HEK293 (cell line): Measurements from ENCODE around the gene TRMT1.

Experiments used
- EGR2 ChIP-seq: fragments of 450-650 bp; formaldehyde crosslinking; IDR thresholded peaks from 2 replicates; pipeline ENCODE4 v1.5.1; 2016; ENCODE audit warnings: low read depth, missing biosample characterization, missing genetic modification characterization
- KLF7 ChIP-seq: fragments of 450-650 bp; formaldehyde crosslinking; IDR thresholded peaks from 2 replicates; pipeline ENCODE4 v1.5.1; 2016; ENCODE audit warnings: missing biosample characterization, missing genetic modification characterization, borderline replicate concordance
- PBX3 ChIP-seq: sonication (generic); formaldehyde crosslinking; IDR thresholded peaks from 2 replicates; pipeline ENCODE4 v1.8.1; 2022; ENCODE audit warnings: mild to moderate bottlenecking, moderate library complexity, missing genetic modification reagents
- REST ChIP-seq: fragments of 450-650 bp; formaldehyde crosslinking; IDR thresholded peaks from 2 replicates; pipeline ENCODE4 v1.5.1; 2016; ENCODE audit warnings: missing biosample characterization, missing genetic modification characterization
- SALL2 ChIP-seq: fragments of 450-650 bp; formaldehyde crosslinking; IDR thresholded peaks from 2 replicates; pipeline ENCODE4 v1.5.0; 2017; ENCODE audit warnings: missing biosample characterization, mild to moderate bottlenecking, missing genetic modification characterization, borderline replicate concordance
- SCRT2 ChIP-seq: fragments of 450-650 bp; formaldehyde crosslinking; IDR thresholded peaks from 2 replicates; pipeline ENCODE4 v1.5.1; 2016; ENCODE audit warnings: missing biosample characterization, missing genetic modification characterization
- SETDB1 ChIP-seq: IDR thresholded peaks from one replicate; pipeline ENCODE4 v1.6.1; 2017; ENCODE audit warnings: mild to moderate bottlenecking, low read length, moderate library complexity, mixed read lengths; ENCODE audit not compliant: insufficient read length
- TRIM28 ChIP-seq: IDR thresholded peaks from 2 replicates; pipeline ENCODE4 v1.6.1; 2011; ENCODE audit warnings: low read length, control low read depth, borderline replicate concordance
- ZBTB17 ChIP-seq: fragments of 450-650 bp; formaldehyde crosslinking; IDR thresholded peaks from 2 replicates; pipeline ENCODE4 v1.5.1; 2016; ENCODE audit warnings: missing biosample characterization, missing genetic modification characterization
- ZBTB21 ChIP-seq: fragments of 450-650 bp; formaldehyde crosslinking; IDR thresholded peaks from 2 replicates; pipeline ENCODE4 v1.5.1; 2017; ENCODE audit warnings: missing biosample characterization, missing genetic modification characterization
- ZBTB7A ChIP-seq: fragments of 450-650 bp; formaldehyde crosslinking; IDR thresholded peaks from 2 replicates; pipeline ENCODE4 v1.5.1; 2016; ENCODE audit warnings: low read depth, missing biosample characterization, missing genetic modification characterization
- ZBTB8A ChIP-seq: fragments of 450-650 bp; formaldehyde crosslinking; IDR thresholded peaks from 2 replicates; pipeline ENCODE4 v1.5.1; 2016; ENCODE audit warnings: missing biosample characterization, missing genetic modification characterization
- ZFP37 ChIP-seq: fragments of 450-650 bp; formaldehyde crosslinking; IDR thresholded peaks from 2 replicates; pipeline ENCODE4 v1.5.1; 2016; ENCODE audit warnings: missing biosample characterization, missing genetic modification characterization
- ZFP69B ChIP-seq: fragments of 450-650 bp; formaldehyde crosslinking; IDR thresholded peaks from 2 replicates; pipeline ENCODE4 v1.5.1; 2016; ENCODE audit warnings: missing biosample characterization, missing genetic modification characterization
- ZNF23 ChIP-seq: fragments of 450-650 bp; formaldehyde crosslinking; IDR thresholded peaks from 2 replicates; pipeline ENCODE4 v1.5.1; 2016; ENCODE audit warnings: missing biosample characterization, missing genetic modification characterization, borderline replicate concordance
- ZNF248 ChIP-seq: fragments of 450-650 bp; formaldehyde crosslinking; IDR thresholded peaks from 2 replicates; pipeline ENCODE4 v1.5.1; 2017; ENCODE audit warnings: missing biosample characterization, missing genetic modification characterization
- ZNF274 ChIP-seq, 2 experiments: fragments of 200-500 bp in 1 of 2; fragments of 450-650 bp in 1 of 2; sonication (Bioruptor generic) in 1 of 2; formaldehyde crosslinking in 1 of 2; IDR thresholded peaks; 2 replicates each; pipeline versions ENCODE4 v1.5.1 to v1.6.1; 2014 to 2016; ENCODE audit warnings: borderline replicate concordance in 1 of 2, inconsistent platforms in 1 of 2, low read length in 1 of 2, missing biosample characterization in 1 of 2, missing genetic modification characterization in 1 of 2
- ZNF391 ChIP-seq: fragments of 450-650 bp; formaldehyde crosslinking; IDR thresholded peaks from 2 replicates; pipeline ENCODE4 v1.5.1; 2016; ENCODE audit warnings: low read depth, missing biosample characterization, missing genetic modification characterization, borderline replicate concordance
- ZNF549 ChIP-seq: fragments of 450-650 bp; IDR thresholded peaks from 2 replicates; pipeline ENCODE4 v1.5.1; 2018; ENCODE audit warnings: missing biosample characterization, missing genetic modification characterization, mild to moderate bottlenecking, inconsistent platforms, moderate library complexity
- ZNF561 ChIP-seq: fragments of 450-650 bp; IDR thresholded peaks from 2 replicates; pipeline ENCODE4 v1.5.1; 2018; ENCODE audit warnings: missing biosample characterization, missing genetic modification characterization, borderline replicate concordance
- ZNF623 ChIP-seq: fragments of 450-650 bp; formaldehyde crosslinking; IDR thresholded peaks from 2 replicates; pipeline ENCODE4 v1.5.1; 2016; ENCODE audit warnings: missing biosample characterization, missing genetic modification characterization
- ZNF785 ChIP-seq: fragments of 450-650 bp; formaldehyde crosslinking; IDR thresholded peaks from 2 replicates; pipeline ENCODE4 v1.5.1; 2016; ENCODE audit warnings: missing biosample characterization, missing genetic modification characterization
- TF ChIP-seq, protein P1 (sequence below): fragments of 450-650 bp; formaldehyde crosslinking; IDR thresholded peaks from 2 replicates; pipeline ENCODE4 v1.5.1; 2016; ENCODE audit warnings: missing biosample characterization, missing genetic modification characterization
- TF ChIP-seq, protein P2 (sequence below): fragments of 450-650 bp; formaldehyde crosslinking; IDR thresholded peaks from 2 replicates; pipeline ENCODE4 v1.5.1; 2016; ENCODE audit warnings: missing biosample characterization, missing genetic modification characterization
- TF ChIP-seq, protein P3 (sequence below): fragments of 450-650 bp; formaldehyde crosslinking; IDR thresholded peaks from 2 replicates; pipeline ENCODE4 v1.5.1; 2017; ENCODE audit warnings: missing biosample characterization, missing genetic modification characterization

Gene TRMT1

DNA sequence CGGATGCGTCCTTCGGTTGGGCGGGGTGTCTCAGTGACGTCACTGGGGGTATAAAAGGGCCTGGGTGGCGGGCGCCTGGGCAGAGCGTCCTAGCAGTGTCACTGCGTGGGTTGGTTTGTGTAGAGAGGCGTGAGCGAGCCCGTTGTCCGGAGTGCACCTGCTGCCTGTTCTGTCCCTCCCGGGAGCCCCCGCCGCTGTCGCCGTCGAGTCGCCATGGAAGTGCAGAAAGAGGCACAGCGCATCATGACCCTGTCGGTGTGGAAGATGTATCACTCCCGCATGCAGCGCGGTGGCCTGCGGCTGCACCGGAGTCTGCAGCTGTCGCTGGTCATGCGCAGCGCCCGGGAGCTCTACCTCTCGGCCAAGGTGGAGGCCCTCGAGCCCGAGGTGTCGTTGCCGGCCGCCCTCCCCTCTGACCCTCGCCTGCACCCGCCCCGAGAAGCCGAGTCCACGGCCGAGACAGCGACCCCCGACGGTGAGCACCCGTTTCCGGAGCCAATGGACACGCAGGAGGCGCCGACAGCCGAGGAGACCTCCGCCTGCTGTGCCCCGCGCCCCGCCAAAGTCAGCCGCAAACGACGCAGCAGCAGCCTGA lies 36.5 kb upstream of the TRMT1 start (continued):
- no peak for TF ChIP-seq ZNF274 (IDR thresholded peaks at IDR 0.05; ENCODE audit: low read length)
- no peak for TF ChIP-seq ZNF274 (tag by site-specific recombination; IDR thresholded peaks at IDR 0.05; ENCODE audit: borderline replicate concordance)
- peak; percentile 53 for TF ChIP-seq ZBTB8A (tag by site-specific recombination)
- no peak for TF ChIP-seq ZNF549 (tag by site-specific recombination)
- peak; percentile 56; the same call in 1 of the 2 replicates for TF ChIP-seq ZBTB17 (tag by site-specific recombination)
- peak; percentile 92 for TF ChIP-seq SCRT2 (tag by site-specific recombination)
- no peak for TF ChIP-seq TRIM28
- TF ChIP-seq ZFP69B (tag by site-specific recombination): peak; percentile 78; the same call in 1 of the 2 replicates
- TF ChIP-seq ZNF785: peak; percentile 84; the same call in 1 of the 2 replicates
- TF ChIP-seq ZNF561 (tag by site-specific recombination): no peak; the same call in none of the 2 replicates
- TF ChIP-seq KLF7 (tag by site-specific recombination): peak; percentile 83; the same call in 1 of the 2 replicates
- TF ChIP-seq SALL2 (tag by site-specific recombination): peak; percentile 57; the same call in 1 of the 2 replicates
- peak; percentile 47; the same call in 1 of the 2 replicates for TF ChIP-seq REST (tag by site-specific recombination)
- peak; percentile 97 for TF ChIP-seq ZFP37 (tag by site-specific recombination)
- TF ChIP-seq, protein P1, sequence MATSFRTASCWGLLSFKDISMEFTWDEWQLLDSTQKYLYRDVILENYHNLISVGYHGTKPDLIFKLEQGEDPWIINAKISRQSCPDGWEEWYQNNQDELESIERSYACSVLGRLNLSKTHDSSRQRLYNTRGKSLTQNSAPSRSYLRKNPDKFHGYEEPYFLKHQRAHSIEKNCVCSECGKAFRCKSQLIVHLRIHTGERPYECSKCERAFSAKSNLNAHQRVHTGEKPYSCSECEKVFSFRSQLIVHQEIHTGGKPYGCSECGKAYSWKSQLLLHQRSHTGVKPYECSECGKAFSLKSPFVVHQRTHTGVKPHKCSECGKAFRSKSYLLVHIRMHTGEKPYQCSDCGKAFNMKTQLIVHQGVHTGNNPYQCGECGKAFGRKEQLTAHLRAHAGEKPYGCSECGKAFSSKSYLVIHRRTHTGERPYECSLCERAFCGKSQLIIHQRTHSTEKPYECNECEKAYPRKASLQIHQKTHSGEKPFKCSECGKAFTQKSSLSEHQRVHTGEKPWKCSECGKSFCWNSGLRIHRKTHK: no peak
- TF ChIP-seq ZNF23: no peak
- TF ChIP-seq SETDB1: no peak
- TF ChIP-seq PBX3 (CRISPR knock-in tag): no peak
- peak; percentile 92; the same call in 1 of the 2 replicates for TF ChIP-seq ZNF391 (tag by site-specific recombination)
- TF ChIP-seq ZNF248 (tag by site-specific recombination): 0 out of 2 replicates have a peak, but pooled peaks have one; percentile 66
- TF ChIP-seq EGR2 (tag by site-specific recombination): peak; percentile 79
- peak; percentile 49 for TF ChIP-seq ZNF623 (tag by site-specific recombination)
- TF ChIP-seq, protein P2, sequence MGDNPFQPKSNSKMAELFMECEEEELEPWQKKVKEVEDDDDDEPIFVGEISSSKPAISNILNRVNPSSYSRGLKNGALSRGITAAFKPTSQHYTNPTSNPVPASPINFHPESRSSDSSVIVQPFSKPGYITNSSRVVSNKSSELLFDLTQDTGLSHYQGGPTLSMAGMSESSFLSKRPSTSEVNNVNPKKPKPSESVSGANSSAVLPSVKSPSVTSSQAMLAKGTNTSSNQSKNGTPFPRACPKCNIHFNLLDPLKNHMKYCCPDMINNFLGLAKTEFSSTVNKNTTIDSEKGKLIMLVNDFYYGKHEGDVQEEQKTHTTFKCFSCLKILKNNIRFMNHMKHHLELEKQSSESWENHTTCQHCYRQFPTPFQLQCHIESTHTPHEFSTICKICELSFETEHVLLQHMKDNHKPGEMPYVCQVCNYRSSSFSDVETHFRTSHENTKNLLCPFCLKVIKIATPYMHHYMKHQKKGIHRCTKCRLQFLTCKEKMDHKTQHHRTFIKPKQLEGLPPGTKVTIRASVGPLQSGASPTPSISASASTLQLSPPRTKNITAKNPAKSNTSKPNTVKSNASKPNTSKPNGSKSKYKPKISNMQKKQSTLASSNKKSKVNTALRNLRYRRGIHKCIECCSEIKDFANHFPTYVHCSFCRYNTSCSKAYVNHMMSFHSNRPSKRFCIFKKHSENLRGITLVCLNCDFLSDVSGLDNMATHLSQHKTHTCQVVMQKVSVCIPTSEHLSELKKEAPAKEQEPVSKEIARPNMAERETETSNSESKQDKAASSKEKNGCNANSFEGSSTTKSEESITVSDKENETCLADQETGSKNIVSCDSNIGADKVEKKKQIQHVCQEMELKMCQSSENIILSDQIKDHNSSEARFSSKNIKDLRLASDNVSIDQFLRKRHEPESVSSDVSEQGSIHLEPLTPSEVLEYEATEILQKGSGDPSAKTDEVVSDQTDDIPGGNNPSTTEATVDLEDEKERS: peak; percentile 55; the same call in 1 of the 2 replicates
- peak; percentile 78 for TF ChIP-seq ZBTB7A
- peak; percentile 94 for TF ChIP-seq ZBTB21 (tag by site-specific recombination)
- TF ChIP-seq, protein P3, sequence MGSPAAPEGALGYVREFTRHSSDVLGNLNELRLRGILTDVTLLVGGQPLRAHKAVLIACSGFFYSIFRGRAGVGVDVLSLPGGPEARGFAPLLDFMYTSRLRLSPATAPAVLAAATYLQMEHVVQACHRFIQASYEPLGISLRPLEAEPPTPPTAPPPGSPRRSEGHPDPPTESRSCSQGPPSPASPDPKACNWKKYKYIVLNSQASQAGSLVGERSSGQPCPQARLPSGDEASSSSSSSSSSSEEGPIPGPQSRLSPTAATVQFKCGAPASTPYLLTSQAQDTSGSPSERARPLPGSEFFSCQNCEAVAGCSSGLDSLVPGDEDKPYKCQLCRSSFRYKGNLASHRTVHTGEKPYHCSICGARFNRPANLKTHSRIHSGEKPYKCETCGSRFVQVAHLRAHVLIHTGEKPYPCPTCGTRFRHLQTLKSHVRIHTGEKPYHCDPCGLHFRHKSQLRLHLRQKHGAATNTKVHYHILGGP (tag by site-specific recombination): no peak
